ENCODE results near the gene TGM2.

TGM2 gene

GRCh38 chr20:38208088-38208487, 43.0 kb upstream of the TGM2 start:
- TF ChIP-seq POLR2A (IDR thresholded peaks at IDR 0.05; ENCODE audit: low read depth, low read length): no peak
- TF ChIP-seq POLR2AphosphoS5 (IDR thresholded peaks at IDR 0.05; ENCODE audit: low read depth, low read length): no peak
- no peak for TF ChIP-seq TAF1 (IDR thresholded peaks at IDR 0.05; ENCODE audit: borderline replicate concordance, low read depth, low read length)
- no peak for DNase-seq (ENCODE audit: insufficient read length)
- no peak for FAIRE-seq

GRCh38 chr20:38207621-38208020, 42.6 kb upstream of the TGM2 start:
- TF ChIP-seq POLR2A (IDR thresholded peaks at IDR 0.05; ENCODE audit: low read depth, low read length): no peak
- TF ChIP-seq TAF1 (IDR thresholded peaks at IDR 0.05; ENCODE audit: borderline replicate concordance, low read depth, low read length): no peak
- no peak for TF ChIP-seq POLR2AphosphoS5 (IDR thresholded peaks at IDR 0.05; ENCODE audit: low read depth, low read length)
- DNase-seq (ENCODE audit: insufficient read length): no peak
- no peak for FAIRE-seq

GRCh38 chr20:38205001-38205400, 39.9 kb upstream of the TGM2 start:
- FAIRE-seq (no peak), DNase-seq (ENCODE audit: insufficient read length) (no peak)
- TF ChIP-seq POLR2A (IDR thresholded peaks at IDR 0.05; ENCODE audit: low read depth, low read length) (no peak), TAF1 (IDR thresholded peaks at IDR 0.05; ENCODE audit: borderline replicate concordance, low read depth, low read length) (no peak), POLR2AphosphoS5 (IDR thresholded peaks at IDR 0.05; ENCODE audit: low read depth, low read length) (no peak)

- no peak for TF ChIP-seq POLR2AphosphoS5 (IDR thresholded peaks at IDR 0.05; ENCODE audit: low read depth, low read length)
- no peak for TF ChIP-seq TAF1 (IDR thresholded peaks at IDR 0.05; ENCODE audit: borderline replicate concordance, low read depth, low read length)
- no peak for TF ChIP-seq POLR2A (IDR thresholded peaks at IDR 0.05; ENCODE audit: low read depth, low read length)
- FAIRE-seq: no peak
- no peak for DNase-seq (ENCODE audit: insufficient read length)
Observed at GRCh38 chr20:38203981-38204357, 38.9 kb upstream of the TGM2 start.

GRCh38 chr20:38203337-38203980, 38.4 kb upstream of the TGM2 start:
- TF ChIP-seq POLR2AphosphoS5 (IDR thresholded peaks at IDR 0.05; ENCODE audit: low read depth, low read length) (no peak), POLR2A (IDR thresholded peaks at IDR 0.05; ENCODE audit: low read depth, low read length) (no peak), TAF1 (IDR thresholded peaks at IDR 0.05; ENCODE audit: borderline replicate concordance, low read depth, low read length) (no peak)
- DNase-seq (ENCODE audit: insufficient read length): no peak
- no peak for FAIRE-seq

GRCh38 chr20:38202982-38203293, 37.9 kb upstream of the TGM2 start:
- no peak for TF ChIP-seq TAF1 (IDR thresholded peaks at IDR 0.05; ENCODE audit: borderline replicate concordance, low read depth, low read length)
- TF ChIP-seq POLR2A (IDR thresholded peaks at IDR 0.05; ENCODE audit: low read depth, low read length): no peak
- no peak for TF ChIP-seq POLR2AphosphoS5 (IDR thresholded peaks at IDR 0.05; ENCODE audit: low read depth, low read length)
- FAIRE-seq (no peak), DNase-seq (ENCODE audit: insufficient read length) (no peak)

GRCh38 chr20:38202153-38202981, 37.3 kb upstream of the TGM2 start:
- FAIRE-seq (no peak), DNase-seq (ENCODE audit: insufficient read length) (no peak)
- TF ChIP-seq POLR2AphosphoS5 (IDR thresholded peaks at IDR 0.05; ENCODE audit: low read depth, low read length): no peak
- no peak for TF ChIP-seq POLR2A (IDR thresholded peaks at IDR 0.05; ENCODE audit: low read depth, low read length)
- no peak for TF ChIP-seq TAF1 (IDR thresholded peaks at IDR 0.05; ENCODE audit: borderline replicate concordance, low read depth, low read length)

GRCh38 chr20:38201356-38201755, 36.3 kb upstream of the TGM2 start:
- FAIRE-seq: no peak

GRCh38 chr20:38200646-38201045, 35.6 kb upstream of the TGM2 start:
- no peak for TF ChIP-seq POLR2AphosphoS5 (IDR thresholded peaks at IDR 0.05; ENCODE audit: low read depth, low read length)
- no peak for TF ChIP-seq TAF1 (IDR thresholded peaks at IDR 0.05; ENCODE audit: borderline replicate concordance, low read depth, low read length)
- TF ChIP-seq POLR2A (IDR thresholded peaks at IDR 0.05; ENCODE audit: low read depth, low read length): no peak
- FAIRE-seq: no peak
- no peak for DNase-seq (ENCODE audit: insufficient read length)

More at GRCh38 chr20:38201356-38201755, 36.3 kb upstream of the TGM2 start:
- DNase-seq (ENCODE audit: insufficient read length): no peak
- TF ChIP-seq POLR2A (IDR thresholded peaks at IDR 0.05; ENCODE audit: low read depth, low read length): no peak
- no peak for TF ChIP-seq POLR2AphosphoS5 (IDR thresholded peaks at IDR 0.05; ENCODE audit: low read depth, low read length)
- TF ChIP-seq TAF1 (IDR thresholded peaks at IDR 0.05; ENCODE audit: borderline replicate concordance, low read depth, low read length): no peak

- no peak for FAIRE-seq
- TF ChIP-seq TAF1 (IDR thresholded peaks at IDR 0.05; ENCODE audit: borderline replicate concordance, low read depth, low read length) (no peak), POLR2A (IDR thresholded peaks at IDR 0.05; ENCODE audit: low read depth, low read length) (no peak), POLR2AphosphoS5 (IDR thresholded peaks at IDR 0.05; ENCODE audit: low read depth, low read length) (no peak)
- no peak for DNase-seq (ENCODE audit: insufficient read length)
Observed at GRCh38 chr20:38199501-38200390, 34.7 kb upstream of the TGM2 start.

GRCh38 chr20:38198238-38198861, 33.3 kb upstream of the TGM2 start:
- FAIRE-seq: no peak
- TF ChIP-seq TAF1 (IDR thresholded peaks at IDR 0.05; ENCODE audit: borderline replicate concordance, low read depth, low read length): no peak

More at GRCh38 chr20:38198238-38198861, 33.3 kb upstream of the TGM2 start:
- DNase-seq (ENCODE audit: insufficient read length): no peak
